ENCODE data around the gene MOCS3. TPM values are rescaled to one million over a fixed set of nuclear protein-coding genes. Genes with fewer than 3 reads are reported as not detected.

MOCS3 gene
- total and polyA plus RNA-seq, 2 of the 13 experiments (the other 11 are each of a cell fraction or from before 2014, with no cell fraction given), result 3.7 to 8.4 TPM

DNA sequence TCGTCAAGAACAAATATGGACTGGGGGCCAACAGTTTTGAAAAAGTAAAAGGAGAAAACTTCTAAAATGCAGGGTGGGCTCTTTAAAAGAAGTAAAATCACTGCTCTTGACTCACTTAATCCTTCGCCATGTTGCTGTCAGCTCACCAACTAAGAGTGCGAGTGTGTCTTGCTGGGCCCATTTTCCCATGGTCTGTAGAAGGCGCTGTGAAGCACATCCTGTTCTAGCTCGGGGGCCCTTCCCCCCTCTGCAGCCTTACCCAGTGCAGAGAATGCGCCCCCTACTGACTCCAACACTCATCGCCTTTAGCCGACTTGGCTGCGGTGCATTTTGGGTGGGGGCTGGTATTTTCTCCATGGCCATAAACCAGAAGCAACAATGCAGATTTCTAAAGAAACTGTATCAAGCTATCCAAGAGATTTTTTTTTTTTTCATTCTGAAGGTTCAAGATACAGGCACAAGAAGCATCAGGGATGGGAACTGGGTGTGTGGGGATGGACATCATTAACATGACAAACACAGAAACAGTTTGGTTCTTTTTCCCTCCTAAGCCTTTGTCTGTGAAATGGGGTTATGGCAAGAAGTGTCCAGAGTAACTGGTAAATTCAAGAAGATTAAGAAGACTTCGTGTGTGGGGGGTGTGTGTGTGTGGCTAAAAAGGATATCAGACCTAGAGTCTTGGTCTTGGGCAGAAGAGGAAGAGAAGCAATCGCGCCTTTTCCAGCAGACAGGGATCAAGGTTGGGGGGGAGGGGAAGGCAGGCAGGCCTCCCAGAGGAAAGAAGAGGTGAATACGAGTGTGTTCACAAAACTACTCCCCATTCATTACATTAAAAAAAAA is 29.1 kb upstream of the MOCS3 start (continued):
- TF ChIP-seq, protein P1, sequence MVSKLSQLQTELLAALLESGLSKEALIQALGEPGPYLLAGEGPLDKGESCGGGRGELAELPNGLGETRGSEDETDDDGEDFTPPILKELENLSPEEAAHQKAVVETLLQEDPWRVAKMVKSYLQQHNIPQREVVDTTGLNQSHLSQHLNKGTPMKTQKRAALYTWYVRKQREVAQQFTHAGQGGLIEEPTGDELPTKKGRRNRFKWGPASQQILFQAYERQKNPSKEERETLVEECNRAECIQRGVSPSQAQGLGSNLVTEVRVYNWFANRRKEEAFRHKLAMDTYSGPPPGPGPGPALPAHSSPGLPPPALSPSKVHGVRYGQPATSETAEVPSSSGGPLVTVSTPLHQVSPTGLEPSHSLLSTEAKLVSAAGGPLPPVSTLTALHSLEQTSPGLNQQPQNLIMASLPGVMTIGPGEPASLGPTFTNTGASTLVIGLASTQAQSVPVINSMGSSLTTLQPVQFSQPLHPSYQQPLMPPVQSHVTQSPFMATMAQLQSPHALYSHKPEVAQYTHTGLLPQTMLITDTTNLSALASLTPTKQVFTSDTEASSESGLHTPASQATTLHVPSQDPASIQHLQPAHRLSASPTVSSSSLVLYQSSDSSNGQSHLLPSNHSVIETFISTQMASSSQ (IDR thresholded peaks at IDR 0.05; ENCODE audit: low read depth), result 0 out of 2 replicates have a peak, but pooled peaks have one; percentile 52
- TF ChIP-seq, protein P1 (CRISPR knock-in tag; IDR thresholded peaks at IDR 0.05; ENCODE audit: borderline replicate concordance), result peak; percentile 81; the same call in 1 of the 2 replicates
- TF ChIP-seq, protein P2, sequence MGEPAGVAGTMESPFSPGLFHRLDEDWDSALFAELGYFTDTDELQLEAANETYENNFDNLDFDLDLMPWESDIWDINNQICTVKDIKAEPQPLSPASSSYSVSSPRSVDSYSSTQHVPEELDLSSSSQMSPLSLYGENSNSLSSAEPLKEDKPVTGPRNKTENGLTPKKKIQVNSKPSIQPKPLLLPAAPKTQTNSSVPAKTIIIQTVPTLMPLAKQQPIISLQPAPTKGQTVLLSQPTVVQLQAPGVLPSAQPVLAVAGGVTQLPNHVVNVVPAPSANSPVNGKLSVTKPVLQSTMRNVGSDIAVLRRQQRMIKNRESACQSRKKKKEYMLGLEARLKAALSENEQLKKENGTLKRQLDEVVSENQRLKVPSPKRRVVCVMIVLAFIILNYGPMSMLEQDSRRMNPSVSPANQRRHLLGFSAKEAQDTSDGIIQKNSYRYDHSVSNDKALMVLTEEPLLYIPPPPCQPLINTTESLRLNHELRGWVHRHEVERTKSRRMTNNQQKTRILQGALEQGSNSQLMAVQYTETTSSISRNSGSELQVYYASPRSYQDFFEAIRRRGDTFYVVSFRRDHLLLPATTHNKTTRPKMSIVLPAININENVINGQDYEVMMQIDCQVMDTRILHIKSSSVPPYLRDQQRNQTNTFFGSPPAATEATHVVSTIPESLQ (CRISPR knock-in tag; conservative IDR thresholded peaks at IDR 0.05), result peak; percentile 74; the same call in 1 of the 2 replicates
- TF ChIP-seq ATAD3A (CRISPR knock-in tag; IDR thresholded peaks at IDR 0.05), result no peak
- TF ChIP-seq IRF2 (CRISPR knock-in tag; IDR thresholded peaks at IDR 0.05), result peak; percentile 95
- TF ChIP-seq PHB2 (IDR thresholded peaks at IDR 0.05; ENCODE audit: partially characterized antibody), result no peak
- 0 out of 2 replicates have a peak, but pooled peaks have one; percentile 62 for TF ChIP-seq ZNF570 (CRISPR knock-in tag; IDR thresholded peaks at IDR 0.05; ENCODE audit: borderline replicate concordance)
- TF ChIP-seq, protein P3, sequence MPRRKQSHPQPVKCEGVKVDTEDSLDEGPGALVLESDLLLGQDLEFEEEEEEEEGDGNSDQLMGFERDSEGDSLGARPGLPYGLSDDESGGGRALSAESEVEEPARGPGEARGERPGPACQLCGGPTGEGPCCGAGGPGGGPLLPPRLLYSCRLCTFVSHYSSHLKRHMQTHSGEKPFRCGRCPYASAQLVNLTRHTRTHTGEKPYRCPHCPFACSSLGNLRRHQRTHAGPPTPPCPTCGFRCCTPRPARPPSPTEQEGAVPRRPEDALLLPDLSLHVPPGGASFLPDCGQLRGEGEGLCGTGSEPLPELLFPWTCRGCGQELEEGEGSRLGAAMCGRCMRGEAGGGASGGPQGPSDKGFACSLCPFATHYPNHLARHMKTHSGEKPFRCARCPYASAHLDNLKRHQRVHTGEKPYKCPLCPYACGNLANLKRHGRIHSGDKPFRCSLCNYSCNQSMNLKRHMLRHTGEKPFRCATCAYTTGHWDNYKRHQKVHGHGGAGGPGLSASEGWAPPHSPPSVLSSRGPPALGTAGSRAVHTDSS (CRISPR knock-in tag; conservative IDR thresholded peaks at IDR 0.05), result no peak
- TF ChIP-seq ZNF564 (CRISPR knock-in tag; IDR thresholded peaks at IDR 0.05), result peak; percentile 80
- peak; percentile 76; the same call in 1 of the 2 replicates for TF ChIP-seq ZNF34 (CRISPR knock-in tag; IDR thresholded peaks at IDR 0.05; ENCODE audit: borderline replicate concordance)
- TF ChIP-seq FOXP1 (IDR thresholded peaks at IDR 0.05), result no peak
- peak; percentile 62; the same call in 1 of the 2 replicates for TF ChIP-seq FOXP1 (CRISPR knock-in tag; IDR thresholded peaks at IDR 0.05)
- peak; percentile 71; the same call in 1 of the 2 replicates for TF ChIP-seq CEBPG (CRISPR knock-in tag; IDR thresholded peaks at IDR 0.05)
- no peak for TF ChIP-seq CBX2 (IDR thresholded peaks at IDR 0.05; ENCODE audit: low read depth, low read length)
- no peak for TF ChIP-seq CBX2 (CRISPR knock-in tag; IDR thresholded peaks at IDR 0.05; ENCODE audit: low read depth)
- TF ChIP-seq MYC (CRISPR knock-in tag; IDR thresholded peaks at IDR 0.05; ENCODE audit: borderline replicate concordance), result peak; percentile 80; the same call in 1 of the 2 replicates
- peak; percentile 90 for TF ChIP-seq ZNF441 (CRISPR knock-in tag; IDR thresholded peaks at IDR 0.05; ENCODE audit: borderline replicate concordance)

Data from HepG2 (cell line).